ENCODE measurements around the gene PRKAG2. TPM values are rescaled to one million over a fixed set of nuclear protein-coding genes. Genes with fewer than 3 reads are reported as not detected.
A peak's percentile ranks its signal among the peaks of the same experiment; 100 is the strongest.

The PRKAG2 gene
- total and polyA plus RNA-seq, 2 of the 13 experiments (the other 11 are each of a cell fraction or from before 2014, with no cell fraction given) = 0.90 to 1.3 TPM

GRCh38 chr7:151736403-151736909 lies 140.5 kb downstream of the PRKAG2 start:
- Histone ChIP-seq H2AFZ (ENCODE audit: low read length) (no peak overlapping the region), H3K4me3 (replicated peaks in 1 of 3; ENCODE audit: insufficient read depth in 1 of 3, low read depth in 2 of 3, low read length in 3 of 3) (no peak overlapping the region)
- in situ Hi-C loops (cut with HindIII; ENCODE audit: extremely low pct_ligation_motif_present, low pct_unique_long_range_greater_than_20kb) = no loop called here

More at GRCh38 chr7:151736403-151736909, 140.5 kb downstream of the PRKAG2 start:
- WGBS (ENCODE audit: low lambda C conversion rate) = 12% methylated on average over 10 of the region's 10 CpGs
- Histone ChIP-seq H3K27me3 (ENCODE audit: control insufficient read depth in 1 of 2, insufficient read depth in 2 of 2, low read length in 2 of 2) (peaks cover 0 to 6% of the 10 kb centered on the region in 2 experiments; a peak in 1 of 5 replicates), H3K36me3 (replicated peaks in 1 of 2; ENCODE audit: control insufficient read depth in 1 of 2, insufficient read depth in 2 of 2, low read length in 2 of 2) (no peaks in the 10 kb centered on the region), H3K27ac (ENCODE audit: extremely low read length, insufficient read depth, low read length) (no peak overlapping the region), H3K9ac (ENCODE audit: insufficient read depth, low read depth, low read length) (no peak overlapping the region), H3K4me1 (ENCODE audit: insufficient read depth, low read length) (no peaks in the 10 kb centered on the region), H3K79me2 (ENCODE audit: insufficient read depth, low read length) (no peaks in the 10 kb centered on the region), H4K20me1 (ENCODE audit: insufficient read depth, low read length) (no peaks in the 10 kb centered on the region), H3K4me2 (ENCODE audit: low read depth, low read length) (peak overlapping the region; percentile 2; the same call in 1 of the 2 replicates), H3K9me3 (ENCODE audit: low read length) (0 out of 2 replicates have a peak, but pooled peaks cover 4% of the 10 kb centered on the region)
- intact Hi-C loops (cut with micrococcal nuclease; ENCODE audit: unreplicated experiment) = no loop called here
- DNase-seq (ENCODE audit: low spot score) (peak; percentile 16), FAIRE-seq (no peak), ATAC-seq (peak; percentile 47)
- TF ChIP-seq SSRP1 (CRISPR knock-in tag; IDR thresholded peaks at IDR 0.05) = no peak
- TF ChIP-seq DDIT3 (CRISPR knock-in tag; IDR thresholded peaks at IDR 0.05) = no peak
- no peak for TF ChIP-seq ATF7-NPFF (CRISPR knock-in tag; IDR thresholded peaks at IDR 0.05; ENCODE audit: low read depth)
- no peak for TF ChIP-seq ZBTB39 (CRISPR knock-in tag; IDR thresholded peaks at IDR 0.05)
- no peak for TF ChIP-seq ZNF17 (CRISPR knock-in tag; IDR thresholded peaks at IDR 0.05)
- no peak for TF ChIP-seq SNAI1 (CRISPR knock-in tag; IDR thresholded peaks at IDR 0.05; ENCODE audit: borderline replicate concordance)
- no peak for TF ChIP-seq IRF9 (CRISPR knock-in tag; IDR thresholded peaks at IDR 0.05; ENCODE audit: borderline replicate concordance)
- TF ChIP-seq GTF2F1 (IDR thresholded peaks at IDR 0.05; ENCODE audit: low read length) = no peak
- TF ChIP-seq ZNF749 (CRISPR knock-in tag; IDR thresholded peaks at IDR 0.05; ENCODE audit: borderline replicate concordance) = no peak
- no peak for TF ChIP-seq ZNF883 (CRISPR knock-in tag; IDR thresholded peaks at IDR 0.05; ENCODE audit: not compliant biosample characterization)
- CTCF ChIA-PET (ENCODE audit: low intra/inter-chr PET ratio, low total read pairs) = interaction anchor here (1.1 kb wide), 1 partner anchor 188 kb away, joined by 3 read pairs; no protein-coding TSS in a partner anchor
- POLR2A ChIA-PET = no interaction called here
- no TSS peak for BruUV-seq (replicated peaks)
